Hematopoietic multipotent progenitor cell treated with erythropoietin and hydrocortisone succinate and interleukin-3 and kit ligand, for 4 days (in vitro differentiated cells): ENCODE measurements around the gene KLF15.

Source experiments
- DNase-seq: peaks from one replicate; pipeline ENCODE4 v3.0.0-alpha.2; 2015

KLF15 gene

GRCh38 chr3:126304291-126304690 lies 52.9 kb downstream of the KLF15 start:
- no peak for DNase-seq

GRCh38 chr3:126303272-126303671 lies 53.9 kb downstream of the KLF15 start:
- no peak for DNase-seq

- no peak for DNase-seq
These were observed 56.3 kb downstream of the KLF15 start for GRCh38 chr3:126300761-126301481.

- DNase-seq = no peak
These were observed 57.0 kb downstream of the KLF15 start for GRCh38 chr3:126300001-126300760.

- no peak for DNase-seq
These were observed 61.7 kb downstream of the KLF15 start for GRCh38 chr3:126295407-126295939.

- DNase-seq = no peak
These were observed 62.9 kb downstream of the KLF15 start for GRCh38 chr3:126294211-126294808.

GRCh38 chr3:126293370-126294082 lies 63.7 kb downstream of the KLF15 start:
- DNase-seq = no peak
